ENCODE results near the gene STAT5A. TPM values are rescaled to one million over a fixed set of nuclear protein-coding genes. Genes with fewer than 3 reads are reported as not detected.

STAT5A gene
- total and polyA plus RNA-seq, 9 of the 15 experiments (the other 6 are each of a cell fraction or from before 2014, with no cell fraction given): 79.9 to 415 (median 196) TPM

- TF ChIP-seq CUX1 (CRISPR knock-in tag; IDR thresholded peaks at IDR 0.05) (no peak), SRSF3 (IDR thresholded peaks at IDR 0.05; ENCODE audit: insufficient read depth, low read length) (no peak), E2F4 (CRISPR knock-in tag; IDR thresholded peaks at IDR 0.05; ENCODE audit: low read depth) (no peak), ZBTB17 (CRISPR knock-in tag; IDR thresholded peaks at IDR 0.05) (no peak), NFRKB (IDR thresholded peaks at IDR 0.05; ENCODE audit: low read depth) (no peak), BRD4 (IDR thresholded peaks at IDR 0.05) (no peak), XRCC4 (IDR thresholded peaks at IDR 0.05; ENCODE audit: extremely low read depth, insufficient read depth, insufficient read length) (no peak), USF2 (CRISPR knock-in tag; IDR thresholded peaks at IDR 0.05) (no peak), ZBTB12 (CRISPR knock-in tag; IDR thresholded peaks at IDR 0.05) (no peak)
- TF ChIP-seq, protein P1, sequence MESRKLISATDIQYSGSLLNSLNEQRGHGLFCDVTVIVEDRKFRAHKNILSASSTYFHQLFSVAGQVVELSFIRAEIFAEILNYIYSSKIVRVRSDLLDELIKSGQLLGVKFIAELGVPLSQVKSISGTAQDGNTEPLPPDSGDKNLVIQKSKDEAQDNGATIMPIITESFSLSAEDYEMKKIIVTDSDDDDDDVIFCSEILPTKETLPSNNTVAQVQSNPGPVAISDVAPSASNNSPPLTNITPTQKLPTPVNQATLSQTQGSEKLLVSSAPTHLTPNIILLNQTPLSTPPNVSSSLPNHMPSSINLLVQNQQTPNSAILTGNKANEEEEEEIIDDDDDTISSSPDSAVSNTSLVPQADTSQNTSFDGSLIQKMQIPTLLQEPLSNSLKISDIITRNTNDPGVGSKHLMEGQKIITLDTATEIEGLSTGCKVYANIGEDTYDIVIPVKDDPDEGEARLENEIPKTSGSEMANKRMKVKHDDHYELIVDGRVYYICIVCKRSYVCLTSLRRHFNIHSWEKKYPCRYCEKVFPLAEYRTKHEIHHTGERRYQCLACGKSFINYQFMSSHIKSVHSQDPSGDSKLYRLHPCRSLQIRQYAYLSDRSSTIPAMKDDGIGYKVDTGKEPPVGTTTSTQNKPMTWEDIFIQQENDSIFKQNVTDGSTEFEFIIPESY (CRISPR knock-in tag; IDR thresholded peaks at IDR 0.05): no peak
- TF ChIP-seq, protein P2, sequence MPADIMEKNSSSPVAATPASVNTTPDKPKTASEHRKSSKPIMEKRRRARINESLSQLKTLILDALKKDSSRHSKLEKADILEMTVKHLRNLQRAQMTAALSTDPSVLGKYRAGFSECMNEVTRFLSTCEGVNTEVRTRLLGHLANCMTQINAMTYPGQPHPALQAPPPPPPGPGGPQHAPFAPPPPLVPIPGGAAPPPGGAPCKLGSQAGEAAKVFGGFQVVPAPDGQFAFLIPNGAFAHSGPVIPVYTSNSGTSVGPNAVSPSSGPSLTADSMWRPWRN (IDR thresholded peaks at IDR 0.05; ENCODE audit: low read depth): no peak
Measured at GRCh38 chr17:42247734-42248133, 40.6 kb upstream of the STAT5A start (continued).

All from K562 (cell line).